ENCODE results near the gene NEURL2. TPM values are rescaled to one million over a fixed set of nuclear protein-coding genes. Genes with fewer than 3 reads are reported as not detected.
A peak's percentile ranks its signal among the peaks of the same experiment; 100 is the strongest.

The NEURL2 gene
- total RNA-seq, 1 donor from 2014 or later: 8.3 TPM

DNA sequence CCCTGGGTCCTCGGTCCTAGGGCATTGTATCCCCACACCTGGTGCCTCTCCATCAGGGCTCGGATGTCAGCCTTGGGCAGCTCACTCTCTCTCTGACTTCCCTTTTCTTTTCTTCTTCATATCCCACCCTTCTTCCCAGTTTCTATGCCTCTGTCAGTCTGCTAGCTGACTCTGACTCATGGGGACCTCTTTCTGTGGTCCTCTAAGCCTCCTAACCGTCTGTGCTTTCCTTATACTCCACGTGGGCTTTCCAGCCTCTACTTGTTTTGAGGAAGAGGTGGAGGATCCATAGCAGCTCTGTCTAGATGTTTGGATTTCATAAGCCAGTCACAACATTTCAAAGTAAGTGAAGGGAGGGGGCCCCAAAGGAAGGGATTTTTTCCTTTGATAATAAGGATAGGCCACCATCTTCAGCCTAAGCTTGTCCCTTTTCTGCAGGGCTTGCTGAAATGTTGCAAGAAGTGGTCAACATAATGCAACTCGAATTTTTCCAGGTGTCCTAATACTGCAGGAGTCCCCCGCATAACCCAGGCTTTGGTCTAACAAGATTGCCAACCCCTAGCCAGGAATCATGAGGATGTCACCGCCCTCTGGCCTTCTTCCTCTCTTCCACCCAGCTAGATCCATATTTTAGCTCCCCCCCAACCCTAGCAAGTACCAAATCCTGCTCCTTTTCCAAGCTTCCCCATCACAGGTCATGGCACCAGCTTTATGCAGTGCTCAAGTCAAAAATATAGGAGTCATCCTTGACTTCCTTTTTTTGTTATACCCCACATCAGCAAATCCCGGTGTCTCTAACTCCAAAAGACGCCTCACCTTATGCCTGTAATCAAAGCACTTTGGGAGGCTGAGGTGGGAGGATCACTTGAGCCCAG, 29.7 kb upstream of the NEURL2 start:
- Mint-ChIP-seq H3K27me3 (ENCODE audit: low read depth) (peaks cover 8% of the 10 kb centered on the region), H3K27ac (peak overlapping the region; percentile 6), H3K9me3 (no peaks in the 10 kb centered on the region), H3K36me3 (no peaks in the 10 kb centered on the region), H3K4me1 (peaks cover 19% of the 10 kb centered on the region), H3K4me3 (no peak overlapping the region)
- TF ChIP-seq, protein P1, sequence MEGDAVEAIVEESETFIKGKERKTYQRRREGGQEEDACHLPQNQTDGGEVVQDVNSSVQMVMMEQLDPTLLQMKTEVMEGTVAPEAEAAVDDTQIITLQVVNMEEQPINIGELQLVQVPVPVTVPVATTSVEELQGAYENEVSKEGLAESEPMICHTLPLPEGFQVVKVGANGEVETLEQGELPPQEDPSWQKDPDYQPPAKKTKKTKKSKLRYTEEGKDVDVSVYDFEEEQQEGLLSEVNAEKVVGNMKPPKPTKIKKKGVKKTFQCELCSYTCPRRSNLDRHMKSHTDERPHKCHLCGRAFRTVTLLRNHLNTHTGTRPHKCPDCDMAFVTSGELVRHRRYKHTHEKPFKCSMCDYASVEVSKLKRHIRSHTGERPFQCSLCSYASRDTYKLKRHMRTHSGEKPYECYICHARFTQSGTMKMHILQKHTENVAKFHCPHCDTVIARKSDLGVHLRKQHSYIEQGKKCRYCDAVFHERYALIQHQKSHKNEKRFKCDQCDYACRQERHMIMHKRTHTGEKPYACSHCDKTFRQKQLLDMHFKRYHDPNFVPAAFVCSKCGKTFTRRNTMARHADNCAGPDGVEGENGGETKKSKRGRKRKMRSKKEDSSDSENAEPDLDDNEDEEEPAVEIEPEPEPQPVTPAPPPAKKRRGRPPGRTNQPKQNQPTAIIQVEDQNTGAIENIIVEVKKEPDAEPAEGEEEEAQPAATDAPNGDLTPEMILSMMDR (IDR thresholded peaks at IDR 0.05; ENCODE audit: unreplicated experiment): no peak
- no peak for DNase-seq (ENCODE audit: low spot score in 2 of 2, unreplicated experiment in 2 of 2)

DNA sequence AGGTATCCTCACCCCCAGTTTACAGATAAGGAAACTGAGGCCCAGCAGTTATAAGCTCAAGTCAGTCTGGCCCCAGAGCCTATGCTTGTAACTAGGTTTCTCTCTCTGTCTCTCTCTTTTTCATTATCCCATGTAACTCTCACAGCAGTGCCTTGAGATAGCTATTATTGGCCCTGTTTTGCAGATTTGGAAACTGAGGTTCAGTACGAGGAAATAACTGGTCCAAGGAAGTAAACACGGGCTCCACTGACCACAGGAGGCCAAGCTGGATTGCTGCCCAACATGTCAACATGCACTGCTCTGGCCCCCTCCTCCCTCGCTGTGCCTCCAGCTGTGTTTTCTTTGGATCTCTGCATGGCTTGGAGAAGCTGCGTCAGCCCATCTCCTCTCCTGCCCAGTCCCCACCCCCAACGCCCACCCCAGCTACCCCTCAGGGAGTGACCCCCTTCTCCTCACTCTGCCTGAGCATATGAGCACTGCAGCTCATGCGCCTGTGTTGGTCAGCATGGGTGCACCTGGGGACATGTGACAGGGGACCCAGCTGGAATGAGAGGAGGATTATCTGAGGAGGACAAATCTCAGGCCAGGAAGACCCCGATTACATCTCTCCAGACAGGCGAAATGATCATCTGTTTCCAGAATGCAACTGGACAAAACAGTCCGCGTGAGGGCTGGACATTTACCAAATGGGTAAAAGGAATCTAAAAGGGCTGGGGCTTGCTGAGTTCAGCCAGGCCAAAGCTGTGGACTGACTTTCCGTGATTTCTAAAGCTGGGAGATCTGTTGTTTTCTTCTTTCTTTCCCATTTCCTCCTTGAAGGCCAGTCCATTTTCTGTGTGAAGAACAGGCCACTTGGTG, 28.8 kb upstream of the NEURL2 start:
- Mint-ChIP-seq H3K36me3 (no peaks in the 10 kb centered on the region), H3K4me3 (no peak overlapping the region), H3K4me1 (peaks cover 19% of the 10 kb centered on the region), H3K27ac (peak overlapping the region; percentile 6), H3K9me3 (no peaks in the 10 kb centered on the region), H3K27me3 (ENCODE audit: low read depth) (peaks cover 8% of the 10 kb centered on the region)
- no peak for DNase-seq (ENCODE audit: low spot score in 2 of 2, unreplicated experiment in 2 of 2)
- TF ChIP-seq, protein P1 (IDR thresholded peaks at IDR 0.05; ENCODE audit: unreplicated experiment): no peak

DNA sequence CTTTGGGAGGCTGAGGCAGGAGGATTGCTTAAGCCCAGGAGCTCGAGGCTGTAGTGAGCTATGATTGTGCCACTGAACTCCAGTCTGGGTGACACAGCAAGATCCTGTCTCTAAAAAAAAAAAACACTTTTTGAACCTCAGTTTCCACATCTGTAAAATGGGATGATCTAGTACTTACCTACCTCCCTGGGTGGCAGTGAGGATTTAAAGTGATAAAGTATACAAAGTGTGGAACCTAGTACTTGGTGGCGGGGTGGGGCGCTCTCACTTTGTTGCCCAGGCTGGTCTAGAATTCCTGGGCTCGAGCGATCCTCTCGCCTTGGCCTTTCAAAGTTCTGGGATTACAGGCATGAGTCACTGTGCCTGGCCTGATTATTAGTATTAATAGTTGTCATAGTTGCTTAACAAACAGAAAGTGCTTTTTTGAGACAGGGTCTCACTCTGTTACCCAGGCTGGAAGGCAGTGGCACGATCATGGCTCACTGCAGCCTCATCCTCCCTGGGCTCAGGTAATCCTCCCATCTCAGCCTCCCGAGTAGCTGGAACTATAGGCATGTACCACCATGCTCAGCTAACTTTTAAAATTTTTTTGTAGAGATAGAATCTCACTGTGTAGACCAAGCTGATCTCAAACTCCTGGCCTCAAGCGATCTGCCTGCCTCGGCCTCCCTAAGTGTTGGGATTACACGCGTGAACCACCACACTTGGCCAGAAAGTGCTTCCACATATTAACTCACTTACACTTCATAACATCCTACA, 27.9 kb upstream of the NEURL2 start:
- peaks cover 16% of the 10 kb centered on the region for H3K4me1 Mint-ChIP-seq
- TF ChIP-seq, protein P1 (IDR thresholded peaks at IDR 0.05; ENCODE audit: unreplicated experiment): no peak
- DNase-seq (ENCODE audit: low spot score in 2 of 2, unreplicated experiment in 2 of 2): no peak
- peaks cover 8% of the 10 kb centered on the region for H3K27me3 Mint-ChIP-seq (ENCODE audit: low read depth)
- no peak overlapping the region for H3K4me3 Mint-ChIP-seq
- no peak overlapping the region for H3K27ac Mint-ChIP-seq
- H3K9me3 Mint-ChIP-seq: no peaks in the 10 kb centered on the region
- H3K36me3 Mint-ChIP-seq: no peaks in the 10 kb centered on the region

DNA sequence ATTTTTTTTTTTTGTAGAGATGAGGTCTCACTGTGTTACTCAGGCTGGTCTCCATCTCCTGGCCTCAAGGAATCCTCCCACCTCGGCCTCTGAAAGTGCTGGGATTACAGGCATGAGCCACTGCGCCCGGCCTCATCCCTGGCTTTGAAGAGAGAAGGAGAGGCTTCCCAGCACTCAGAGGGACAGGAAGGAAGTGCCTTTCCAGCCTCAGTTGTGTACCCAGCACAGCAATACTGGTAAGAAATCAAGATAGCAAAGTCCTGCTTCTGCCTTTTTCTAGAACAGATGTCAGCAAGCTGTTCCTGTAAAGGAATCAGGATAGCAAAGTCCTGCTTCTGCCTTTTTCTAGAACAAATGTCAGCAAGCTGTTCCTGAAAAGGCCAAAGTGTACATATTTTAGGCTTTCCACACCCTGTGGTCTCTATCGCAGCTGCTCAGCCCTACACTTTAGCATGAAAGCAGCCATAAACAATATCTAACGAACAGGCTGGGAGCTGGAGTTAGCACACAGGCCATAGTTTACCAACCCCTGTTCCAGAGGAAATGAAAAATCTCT, 27.3 kb upstream of the NEURL2 start:
- Mint-ChIP-seq H3K27me3 (ENCODE audit: low read depth) (peaks cover 8% of the 10 kb centered on the region), H3K4me1 (peaks cover 16% of the 10 kb centered on the region), H3K36me3 (no peaks in the 10 kb centered on the region), H3K9me3 (no peaks in the 10 kb centered on the region), H3K4me3 (no peak overlapping the region), H3K27ac (no peak overlapping the region)
- TF ChIP-seq, protein P1 (IDR thresholded peaks at IDR 0.05; ENCODE audit: unreplicated experiment): no peak
- no peak for DNase-seq (ENCODE audit: low spot score in 2 of 2, unreplicated experiment in 2 of 2)

DNA sequence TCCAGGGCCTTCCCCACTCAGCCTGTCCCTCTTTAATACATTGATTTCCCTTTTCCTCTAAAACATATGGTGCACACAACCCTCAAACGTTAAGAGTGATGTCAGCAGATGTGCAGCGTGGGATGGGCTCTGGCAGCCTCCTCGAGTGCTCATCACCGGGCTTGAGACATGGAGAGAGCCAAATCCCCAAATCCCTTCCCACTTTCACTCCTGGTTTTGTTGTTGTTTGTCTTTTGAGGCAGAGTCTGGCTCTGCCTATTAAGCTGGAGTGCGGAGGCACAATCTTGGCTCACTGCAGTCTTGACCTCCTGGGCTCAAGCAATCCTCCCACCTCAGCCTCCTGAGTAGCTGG, 26.8 kb upstream of the NEURL2 start:
- TF ChIP-seq, protein P1 (IDR thresholded peaks at IDR 0.05; ENCODE audit: unreplicated experiment): no peak
- Mint-ChIP-seq H3K27ac (no peak overlapping the region), H3K4me3 (no peak overlapping the region), H3K36me3 (no peaks in the 10 kb centered on the region), H3K9me3 (no peaks in the 10 kb centered on the region), H3K4me1 (peaks cover 14% of the 10 kb centered on the region), H3K27me3 (ENCODE audit: low read depth) (peaks cover 8% of the 10 kb centered on the region)
- no peak for DNase-seq (ENCODE audit: low spot score in 2 of 2, unreplicated experiment in 2 of 2)

All from mesothelial cell of epicardium (in vitro differentiated cells).